B cell (primary cell): ENCODE results near the gene CMIP. TPM values are rescaled to one million over a fixed set of nuclear protein-coding genes. Genes with fewer than 3 reads are reported as not detected.

Experiments used
- ATAC-seq: fragments of 200-7000 bp; cut with Tn5 transposase; one replicate; pipeline ENCODE4 v1.10.0; 2021; ENCODE audit warnings: low read depth, mild to moderate bottlenecking, moderate number of reproducible peaks, moderate library complexity
- CTCF ChIA-PET: fragments of 350-600 bp; sonication (Branson Sonifier 250); formaldehyde crosslinking; loops from one replicate; lab custom pipeline; 2021; ENCODE audit warnings: antibody characterized with exemption, inconsistent platforms; lab: Charles Lee
- POLR2A ChIA-PET: fragments of 350-600 bp; sonication (Branson Sonifier 250); formaldehyde crosslinking; loops from one replicate; lab custom pipeline; 2021; ENCODE audit warnings: antibody characterized with exemption; lab: Charles Lee
- DNase-seq: peaks from one replicate; pipeline ENCODE4 v3.0.0; 2013
- H2AFZ ChIP-seq: 2 replicates; pipeline ENCODE4 v1.6.1; 2012; ENCODE audit warnings: mild to moderate bottlenecking, low read depth, low read length; ENCODE audit not compliant: insufficient read depth, poor library complexity, severe bottlenecking
- H3K27ac ChIP-seq, 2 donors: 1 replicate in 1 of 2; 2 replicates in 1 of 2; pipeline ENCODE4 v1.5.1; 2012 to 2013; ENCODE audit warnings: low read length in 2 of 2, mild to moderate bottlenecking in 2 of 2, moderate library complexity in 1 of 2
- H3K27me3 ChIP-seq, 4 experiments: fragments of 200-600 bp in 1 of 4; sonication (generic) in 1 of 4; replicated peaks in 1 of 4; 1 replicate in 2 of 4; 2 replicates in 2 of 4; pipeline versions ENCODE4 v1.6.1 to v1.7.0; 2013 to 2016; ENCODE audit warnings: low read length in 3 of 4, mild to moderate bottlenecking in 2 of 4, mixed read lengths in 1 of 4, moderate library complexity in 1 of 4; ENCODE audit not compliant: insufficient read depth in 4 of 4, control insufficient read depth in 3 of 4; ENCODE audit errors: control extremely low read depth in 1 of 4
- H3K36me3 ChIP-seq, 2 experiments: replicated peaks in 1 of 2; 1 replicate in 1 of 2; 2 replicates in 1 of 2; pipeline versions ENCODE4 v1.6.1 to v1.7.1; 2013; ENCODE audit warnings: low read length in 1 of 2; ENCODE audit not compliant: insufficient read depth in 2 of 2, control insufficient read depth in 1 of 2; ENCODE audit errors: control extremely low read depth in 1 of 2, extremely low read depth in 1 of 2
- H3K4me1 ChIP-seq, 2 donors: fragments of 200-600 bp in 1 of 2; sonication (generic) in 1 of 2; 1 replicate in 1 of 2; 2 replicates in 1 of 2; pipeline versions ENCODE4 v1.5.1 to v1.6.1; 2013 to 2017; ENCODE audit warnings: low read length in 2 of 2; ENCODE audit not compliant: control insufficient read depth in 2 of 2, insufficient read depth in 2 of 2
- H3K4me2 ChIP-seq: replicated peaks from 2 replicates; pipeline ENCODE3; 2012; ENCODE audit warnings: mild to moderate bottlenecking, low read depth, low read length; ENCODE audit not compliant: poor library complexity, severe bottlenecking
- H3K4me3 ChIP-seq, 5 experiments: fragments of 200-600 bp in 1 of 5; sonication (generic) in 1 of 5; 1 replicate in 3 of 5; 2 replicates in 2 of 5; pipeline versions ENCODE4 v1.5.1 to v1.7.0; 2011 to 2016; ENCODE audit warnings: low read length in 4 of 5, mild to moderate bottlenecking in 4 of 5, low read depth in 2 of 5, control low read depth in 1 of 5, moderate library complexity in 1 of 5; ENCODE audit not compliant: insufficient read depth in 1 of 5; ENCODE audit errors: control extremely low read depth in 1 of 5, extremely low read depth in 1 of 5
- H3K79me2 ChIP-seq: fragments of 200-600 bp; sonication (generic); one replicate; pipeline ENCODE4 v1.6.0; 2016; ENCODE audit warnings: low read length; ENCODE audit not compliant: control insufficient read depth, insufficient read depth
- H3K9ac ChIP-seq: fragments of 200-600 bp; sonication (generic); 2 replicates; pipeline ENCODE4 v1.6.1; 2017; ENCODE audit warnings: mild to moderate bottlenecking, low read length, moderate library complexity
- H3K9me3 ChIP-seq, 3 donors: one replicate each; pipeline versions ENCODE4 v1.6.1 to v1.7.1; 2013; ENCODE audit warnings: low read length in 2 of 3; ENCODE audit not compliant: control insufficient read depth in 2 of 3, insufficient read depth in 1 of 3; ENCODE audit errors: control extremely low read depth in 1 of 3
- H4K20me1 ChIP-seq: 2 replicates; pipeline ENCODE4 v1.6.0; 2012; ENCODE audit warnings: mild to moderate bottlenecking, low read length; ENCODE audit not compliant: insufficient read depth, control insufficient read depth, poor library complexity, severe bottlenecking
- H3K27ac Mint-ChIP-seq: one replicate; pipeline ENCODE4 v1.8.0; 2021; ENCODE audit warnings: mixed read lengths
- H3K27me3 Mint-ChIP-seq: one replicate; pipeline ENCODE4 v1.8.0; 2021; ENCODE audit warnings: mixed read lengths
- H3K4me1 Mint-ChIP-seq: one replicate; pipeline ENCODE4 v1.8.0; 2021; ENCODE audit warnings: mixed read lengths
- H3K4me3 Mint-ChIP-seq: one replicate; pipeline ENCODE4 v1.8.0; 2021; ENCODE audit warnings: mixed read lengths
- H3K9me3 Mint-ChIP-seq: one replicate; pipeline ENCODE4 v1.8.0; 2022; ENCODE audit warnings: mixed read lengths; ENCODE audit not compliant: insufficient read depth
- EZH2 ChIP-seq: IDR thresholded peaks from 2 replicates; pipeline ENCODE4 v1.6.1; 2012; ENCODE audit warnings: borderline replicate concordance, low read depth, mild to moderate bottlenecking, moderate library complexity, low read length; ENCODE audit not compliant: insufficient read depth, poor library complexity, severe bottlenecking
- WGBS: methylation state at CpG from one replicate; pipeline ENCODE4 v1.1.5; 2013; ENCODE audit warnings: missing lambda C conversion rate; ENCODE audit not compliant: insufficient coverage; 5-methylcytosine and 5-hydroxymethylcytosine counted together
- intact Hi-C: fragments of 100-400 bp; cut with micrococcal nuclease; formaldehyde crosslinking; loops from one replicate; pipeline ENCODE4 v1.10.0; 2022
- polyA plus RNA-seq: library from polyadenylated mRNA; depleted of rRNA; stranded (reverse); fragments of >200 nt; gene quantifications from 2 replicates; pipeline ENCODE4 v1.2.3, GENCODE V29; 2012
- total RNA-seq, 2 donors: library from RNA; stranded (reverse); fragments of 120-200 nt in 1 of 2; gene quantifications; 1 replicate in 1 of 2; 2 replicates in 1 of 2; pipeline versions ENCODE4 v1.2.3 to v1.2.4, GENCODE V29; 2013 to 2022
- TF ChIP-seq, protein P1 (sequence below): fragments of 200-600 bp; IDR thresholded peaks from one replicate; pipeline ENCODE4 v1.8.0; 2022; ENCODE audit warnings: antibody characterized with exemption, mild to moderate bottlenecking

Gene CMIP
- total and polyA plus RNA-seq, 2 donors (not counting 1 experiment from before 2014, with no cell fraction given) = 27.1 to 155 TPM

DNA sequence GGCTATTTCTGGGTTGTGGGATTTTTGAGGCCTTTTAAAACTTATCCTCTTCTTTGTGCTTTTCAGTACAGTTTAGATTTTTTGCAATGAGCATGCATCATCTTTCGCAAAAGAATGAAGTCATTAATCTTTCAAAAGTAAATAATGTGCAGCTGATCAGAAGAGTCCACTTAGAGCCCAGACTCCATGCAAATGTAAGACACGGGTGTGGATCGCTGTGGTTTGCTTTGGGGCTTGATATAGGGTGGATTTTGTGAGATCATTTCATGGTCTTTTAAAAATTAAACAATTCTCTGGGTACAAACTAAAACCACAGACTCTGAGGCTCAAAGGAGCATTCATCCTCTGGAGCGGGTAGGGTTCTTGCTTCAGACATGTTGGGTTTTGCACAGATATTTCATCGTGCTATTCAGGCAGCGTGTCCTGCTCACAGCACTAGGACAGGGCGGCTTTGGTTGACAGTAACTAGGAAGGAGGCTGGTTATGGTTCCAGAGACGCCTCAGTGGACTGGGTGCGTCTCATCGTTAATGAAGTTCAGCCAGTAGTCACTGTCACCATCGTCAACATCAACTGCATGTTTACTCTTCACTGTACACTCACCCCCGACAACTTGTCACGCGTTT is 205.1 kb downstream of the CMIP start:
- ATAC-seq = no peak

DNA sequence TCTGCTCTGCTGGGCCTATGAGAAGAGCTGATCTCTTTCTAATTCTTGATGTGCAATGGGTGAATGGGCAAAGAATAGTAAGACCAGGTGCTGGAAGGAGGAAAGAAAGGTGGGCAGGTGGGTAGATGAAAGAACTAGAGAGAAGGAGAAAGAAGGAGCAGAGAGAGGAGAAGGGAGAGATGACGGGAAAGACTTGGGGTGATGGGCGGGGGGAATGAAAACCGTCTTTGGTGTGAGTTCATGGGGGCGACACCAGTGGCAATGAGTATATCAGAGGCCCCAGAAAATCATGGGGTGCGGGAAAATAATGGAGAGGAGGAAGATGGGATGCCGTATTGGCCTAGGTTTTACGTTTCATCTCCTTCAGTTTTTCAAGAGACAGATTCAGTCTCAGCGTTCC is 205.7 kb downstream of the CMIP start:
- ATAC-seq (no peak), DNase-seq (no peak)
- H3K4me2 ChIP-seq = no peak overlapping the region
- H3K27ac Mint-ChIP-seq = no peak overlapping the region
- no peak for TF ChIP-seq EZH2
- TF ChIP-seq, protein P1, sequence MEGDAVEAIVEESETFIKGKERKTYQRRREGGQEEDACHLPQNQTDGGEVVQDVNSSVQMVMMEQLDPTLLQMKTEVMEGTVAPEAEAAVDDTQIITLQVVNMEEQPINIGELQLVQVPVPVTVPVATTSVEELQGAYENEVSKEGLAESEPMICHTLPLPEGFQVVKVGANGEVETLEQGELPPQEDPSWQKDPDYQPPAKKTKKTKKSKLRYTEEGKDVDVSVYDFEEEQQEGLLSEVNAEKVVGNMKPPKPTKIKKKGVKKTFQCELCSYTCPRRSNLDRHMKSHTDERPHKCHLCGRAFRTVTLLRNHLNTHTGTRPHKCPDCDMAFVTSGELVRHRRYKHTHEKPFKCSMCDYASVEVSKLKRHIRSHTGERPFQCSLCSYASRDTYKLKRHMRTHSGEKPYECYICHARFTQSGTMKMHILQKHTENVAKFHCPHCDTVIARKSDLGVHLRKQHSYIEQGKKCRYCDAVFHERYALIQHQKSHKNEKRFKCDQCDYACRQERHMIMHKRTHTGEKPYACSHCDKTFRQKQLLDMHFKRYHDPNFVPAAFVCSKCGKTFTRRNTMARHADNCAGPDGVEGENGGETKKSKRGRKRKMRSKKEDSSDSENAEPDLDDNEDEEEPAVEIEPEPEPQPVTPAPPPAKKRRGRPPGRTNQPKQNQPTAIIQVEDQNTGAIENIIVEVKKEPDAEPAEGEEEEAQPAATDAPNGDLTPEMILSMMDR = no peak
- no peak overlapping the region for H2AFZ ChIP-seq
- no peak overlapping the region for H3K9ac ChIP-seq
- ChIA-PET POLR2A (no interaction called here), CTCF (no interaction called here)
- H3K9me3 Mint-ChIP-seq = no peaks in the 10 kb centered on the region
- no peaks in the 10 kb centered on the region for H3K4me1 ChIP-seq
- peaks cover 11% of the 10 kb centered on the region for H3K4me1 Mint-ChIP-seq
- WGBS = 100% methylated on average over 6 of the region's 8 CpGs
- no peaks in the 10 kb centered on the region for H3K9me3 ChIP-seq
- peaks cover 48% of the 10 kb centered on the region for H3K79me2 ChIP-seq
- H3K4me3 ChIP-seq = no peak overlapping the region
- H3K4me3 Mint-ChIP-seq = no peak overlapping the region
- no peaks in the 10 kb centered on the region for H3K27me3 ChIP-seq
- H3K36me3 ChIP-seq = peaks cover 0 to 38% of the 10 kb centered on the region in 2 experiments
- H3K27ac ChIP-seq = no peak overlapping the region
- intact Hi-C loops = no loop called here
- H4K20me1 ChIP-seq = peaks cover 56% of the 10 kb centered on the region
- no peaks in the 10 kb centered on the region for H3K27me3 Mint-ChIP-seq

More for the DNA sequence above, 205.1 kb downstream of the CMIP start:
- no peak overlapping the region for H3K4me3 Mint-ChIP-seq
- Histone ChIP-seq H4K20me1 (peaks cover 62% of the 10 kb centered on the region), H3K27ac (no peak overlapping the region), H3K79me2 (peaks cover 53% of the 10 kb centered on the region), H3K4me2 (no peak overlapping the region), H3K4me1 (no peaks in the 10 kb centered on the region), H3K9ac (no peak overlapping the region), H3K36me3 (peaks cover 0 to 33% of the 10 kb centered on the region in 2 experiments), H3K27me3 (no peaks in the 10 kb centered on the region), H2AFZ (no peak overlapping the region), H3K9me3 (no peaks in the 10 kb centered on the region), H3K4me3 (no peak overlapping the region)
- intact Hi-C loops = no loop called here
- ChIA-PET CTCF (no interaction called here), POLR2A (no interaction called here)
- H3K9me3 Mint-ChIP-seq = no peaks in the 10 kb centered on the region
- peaks cover 11% of the 10 kb centered on the region for H3K4me1 Mint-ChIP-seq
- H3K27ac Mint-ChIP-seq = no peak overlapping the region
- DNase-seq = no peak
- TF ChIP-seq, protein P1 = no peak
- TF ChIP-seq EZH2 = no peak
- WGBS = 99% methylated on average over 6 of the region's 14 CpGs
- H3K27me3 Mint-ChIP-seq = no peaks in the 10 kb centered on the region
